Frontal cortex (tissue), 4 donors: Measurements from ENCODE around the gene C1orf174. TPM values are rescaled to one million over a fixed set of nuclear protein-coding genes. Genes with fewer than 3 reads are reported as not detected.

Experiments
- DNase-seq, 2 donors: peaks; one replicate each; pipeline ENCODE4 v3.0.0; 2012; ENCODE audit warnings: low spot score in 2 of 2
- FAIRE-seq: peaks from 2 replicates; lab custom pipeline; 2012; peaks lifted over from hg19 to GRCh38; lab: Jason Lieb, UNC
- total RNA-seq: library from RNA; depleted of rRNA; stranded (reverse); fragments of >200 nt; gene quantifications from one replicate; pipeline ENCODE4 v1.2.3, GENCODE V29; 2014
- donor health status: control.
- donor health status: control.
- donor health status: control.

C1orf174 gene
- total RNA-seq, 1 donor from 2014 or later = 23.6 TPM

DNA sequence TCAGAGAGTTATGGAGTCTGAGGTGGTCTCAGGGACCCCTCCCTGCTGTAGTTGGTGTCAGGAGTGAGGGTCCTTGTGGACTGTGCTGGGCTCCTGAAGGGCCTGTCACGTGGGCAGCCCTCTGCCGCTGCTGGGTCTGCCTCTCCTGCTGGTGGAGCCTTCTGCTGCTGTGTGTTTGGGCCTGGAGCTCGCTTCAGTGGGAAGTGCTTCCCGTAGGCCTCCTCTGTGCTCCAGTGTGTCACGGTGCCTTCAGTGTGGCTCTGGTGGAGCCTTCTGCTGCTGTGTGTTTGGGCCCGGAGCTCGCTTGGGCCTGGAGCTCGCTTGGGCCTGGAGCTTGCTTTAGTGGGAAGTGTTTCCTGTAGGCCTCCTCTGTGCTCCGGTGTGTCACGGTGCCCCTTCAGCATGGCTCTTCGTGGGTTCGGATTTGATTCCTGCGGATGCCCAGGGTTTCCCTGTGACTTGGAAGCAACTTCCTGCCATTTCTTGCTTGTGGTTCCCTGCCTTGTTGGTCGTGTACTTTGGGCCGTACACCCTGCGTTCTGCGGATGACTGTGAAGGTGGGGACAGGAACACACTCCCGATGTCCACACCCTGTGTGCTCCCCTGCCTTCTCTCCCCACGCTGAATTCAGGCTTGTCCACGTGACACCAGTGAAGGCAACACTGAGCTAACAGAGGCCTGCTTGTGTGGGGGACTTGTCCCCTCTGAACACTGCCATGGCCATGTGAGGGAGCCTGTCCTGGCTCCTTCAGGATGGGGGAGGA, 19.5 kb downstream of the C1orf174 start:
- DNase-seq (no peak), FAIRE-seq (no peak)

DNA sequence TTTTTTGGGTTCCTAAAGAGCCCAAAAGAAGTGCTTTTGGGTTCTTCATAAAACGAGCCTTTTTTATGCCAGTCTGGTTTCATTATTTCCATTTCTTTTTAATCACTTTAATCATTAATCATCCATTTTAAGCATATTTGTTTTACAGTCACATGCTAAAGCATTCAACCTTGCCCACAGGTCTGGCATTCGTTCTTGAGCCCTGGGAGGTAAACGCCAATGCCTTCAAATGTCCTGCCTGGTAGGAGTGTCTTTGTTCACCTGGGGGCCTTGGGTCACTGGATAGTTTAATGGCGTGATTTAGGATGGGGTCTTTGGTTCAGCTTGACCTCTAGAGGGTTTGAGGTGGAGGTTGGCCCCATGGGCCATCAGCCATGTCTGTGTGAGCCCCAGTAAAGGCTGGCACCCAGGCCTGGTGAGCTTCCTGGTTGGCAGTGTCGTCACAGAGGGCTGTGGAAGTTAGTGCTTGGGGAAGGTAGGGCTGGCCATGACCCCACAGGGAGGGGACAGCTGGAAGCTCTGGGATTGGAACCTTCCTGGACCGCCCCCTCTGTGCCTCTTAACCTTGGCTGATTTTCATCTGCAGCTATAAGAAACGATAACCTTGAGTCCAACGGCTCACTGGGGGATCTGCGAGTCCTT, 20.2 kb downstream of the C1orf174 start:
- FAIRE-seq (no peak), DNase-seq (no peak)

GRCh38 chr1:3879099-3879498, 21.0 kb downstream of the C1orf174 start:
- no peak for DNase-seq
- no peak for FAIRE-seq

GRCh38 chr1:3876716-3877115, 23.4 kb downstream of the C1orf174 start:
- DNase-seq = no peak

DNA sequence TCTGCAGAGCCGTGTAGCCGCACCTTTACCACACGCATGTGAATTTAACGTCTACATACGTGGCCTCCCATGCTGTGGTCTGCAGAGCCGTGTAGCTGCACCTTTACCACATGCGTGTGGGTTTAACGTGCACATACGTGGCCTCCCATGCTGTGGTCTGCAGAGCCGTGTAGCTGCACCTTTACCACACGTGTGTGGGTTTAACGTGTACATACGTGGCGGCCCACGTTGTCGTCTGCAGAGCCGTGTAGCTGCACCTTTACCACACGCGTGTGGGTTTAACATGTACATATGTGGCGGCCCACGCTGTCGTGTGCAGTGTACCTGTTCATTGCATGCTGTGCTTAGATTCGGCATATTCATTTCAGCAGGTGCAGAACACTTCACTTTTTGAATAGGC, 25.3 kb downstream of the C1orf174 start:
- DNase-seq (no peak), FAIRE-seq (no peak)

More at GRCh38 chr1:3876716-3877115, 23.4 kb downstream of the C1orf174 start:
- FAIRE-seq = no peak

GRCh38 chr1:3872546-3872945, 27.5 kb downstream of the C1orf174 start:
- DNase-seq (no peak), FAIRE-seq (no peak)

GRCh38 chr1:3871451-3871805, 28.6 kb downstream of the C1orf174 start:
- DNase-seq (no peak), FAIRE-seq (no peak)

DNA sequence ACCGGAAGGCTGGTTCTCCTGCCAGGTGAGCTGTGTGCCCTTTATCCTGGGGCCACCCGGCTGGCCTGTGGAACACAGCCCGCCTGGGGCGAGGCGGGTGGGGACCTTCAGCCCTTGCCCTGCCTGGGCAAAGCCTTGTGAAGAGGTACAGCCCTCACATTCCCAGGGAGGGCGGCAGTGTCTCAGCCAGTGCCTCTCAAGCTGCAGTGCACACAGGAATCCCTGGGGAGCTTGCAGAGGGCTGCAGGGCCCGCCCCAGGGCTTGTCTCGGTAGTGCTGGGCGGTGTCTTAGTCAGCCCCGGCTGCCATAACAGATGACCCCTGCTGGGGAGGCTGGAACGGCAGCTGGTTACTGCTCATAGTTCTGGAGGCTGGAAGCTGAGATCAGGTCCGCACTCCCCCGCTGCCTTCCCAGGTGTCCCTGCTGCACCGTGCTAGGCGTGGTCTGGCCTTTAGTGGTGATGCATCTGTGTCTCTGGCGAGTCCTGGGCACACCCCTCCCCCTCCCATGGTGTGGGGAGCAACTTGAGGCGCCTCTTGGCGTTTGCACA, 30.2 kb downstream of the C1orf174 start:
- no peak for DNase-seq
- no peak for FAIRE-seq

DNA sequence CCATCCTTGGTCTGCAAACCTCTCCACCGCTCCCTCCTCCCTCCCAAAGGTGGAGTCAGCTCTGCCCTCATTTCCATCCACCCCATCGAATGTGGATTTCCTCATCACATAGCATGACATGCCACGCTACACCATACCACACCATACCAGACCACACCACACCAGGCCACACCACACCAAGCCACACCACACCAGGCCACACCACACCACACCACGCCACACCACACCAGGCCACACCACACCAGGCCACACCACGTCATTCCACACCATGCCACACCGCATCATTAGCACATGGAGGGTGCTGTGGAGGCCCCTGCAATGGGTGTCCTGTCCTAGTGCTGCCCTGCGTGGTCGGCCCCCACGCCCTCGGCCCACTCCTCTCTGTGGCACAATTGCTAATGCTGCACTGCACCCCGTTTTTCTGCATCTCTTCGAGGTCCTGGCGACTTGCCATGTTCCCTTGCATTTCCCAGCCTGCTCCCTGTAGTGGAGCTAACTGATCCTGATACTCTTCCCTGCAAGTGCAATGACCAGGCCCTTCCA, 31.5 kb downstream of the C1orf174 start:
- no peak for FAIRE-seq
- no peak for DNase-seq

- FAIRE-seq = no peak
- no peak for DNase-seq
Measured at GRCh38 chr1:3865606-3866160, 34.4 kb downstream of the C1orf174 start.

DNA sequence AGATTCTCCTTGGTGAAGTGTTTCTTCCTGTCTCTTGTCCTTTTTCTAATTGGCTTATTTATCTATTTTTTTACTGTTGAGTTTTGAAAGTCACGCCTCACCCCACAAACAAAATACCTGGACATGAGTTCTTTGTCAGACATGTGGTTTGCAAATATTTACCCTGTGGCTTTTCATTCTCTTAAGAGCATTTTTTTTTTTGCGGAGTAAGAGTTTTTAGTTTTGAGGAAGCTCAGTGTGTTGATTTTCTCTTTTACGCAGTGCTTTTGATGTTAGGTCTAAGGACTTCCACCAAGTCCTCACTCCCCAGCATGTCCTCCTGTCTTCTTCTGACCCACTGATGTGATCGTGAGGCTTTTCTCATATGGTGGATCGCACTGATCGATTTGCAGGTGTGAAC, 35.2 kb downstream of the C1orf174 start:
- DNase-seq (no peak), FAIRE-seq (no peak)

DNA sequence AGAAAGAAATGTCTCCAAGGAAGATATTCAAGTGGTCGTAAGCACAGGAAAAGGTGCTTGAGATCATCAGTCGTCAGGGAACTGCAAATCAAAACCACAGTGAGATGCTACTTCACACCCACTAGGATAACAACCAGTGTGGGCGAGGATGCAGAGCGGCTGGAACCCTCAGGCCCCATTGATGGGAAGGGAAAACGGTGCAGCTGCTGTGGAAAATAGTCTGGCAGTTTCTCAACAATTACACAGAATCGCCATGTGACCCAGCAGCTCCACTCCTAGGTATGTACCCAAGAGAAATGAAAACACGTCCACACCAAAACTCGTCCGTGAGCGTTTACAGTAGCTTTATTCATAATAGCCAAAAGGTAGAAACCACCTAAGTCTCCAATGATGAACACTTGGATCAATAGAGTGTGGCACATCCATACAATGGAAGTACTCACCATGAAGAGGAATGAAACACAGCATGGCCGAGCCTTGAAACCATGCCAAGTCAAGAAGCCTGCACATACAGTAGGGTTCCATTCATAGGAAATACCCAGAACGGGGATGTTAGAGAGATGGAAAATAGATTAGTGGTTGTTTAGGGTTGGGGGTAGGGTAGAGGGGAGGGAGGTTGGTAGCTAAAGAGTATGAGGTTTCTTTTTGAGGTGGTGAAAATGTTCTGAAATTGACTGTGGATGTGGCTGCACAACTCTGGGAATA, 36.7 kb downstream of the C1orf174 start:
- no peak for DNase-seq
- FAIRE-seq = no peak

DNA sequence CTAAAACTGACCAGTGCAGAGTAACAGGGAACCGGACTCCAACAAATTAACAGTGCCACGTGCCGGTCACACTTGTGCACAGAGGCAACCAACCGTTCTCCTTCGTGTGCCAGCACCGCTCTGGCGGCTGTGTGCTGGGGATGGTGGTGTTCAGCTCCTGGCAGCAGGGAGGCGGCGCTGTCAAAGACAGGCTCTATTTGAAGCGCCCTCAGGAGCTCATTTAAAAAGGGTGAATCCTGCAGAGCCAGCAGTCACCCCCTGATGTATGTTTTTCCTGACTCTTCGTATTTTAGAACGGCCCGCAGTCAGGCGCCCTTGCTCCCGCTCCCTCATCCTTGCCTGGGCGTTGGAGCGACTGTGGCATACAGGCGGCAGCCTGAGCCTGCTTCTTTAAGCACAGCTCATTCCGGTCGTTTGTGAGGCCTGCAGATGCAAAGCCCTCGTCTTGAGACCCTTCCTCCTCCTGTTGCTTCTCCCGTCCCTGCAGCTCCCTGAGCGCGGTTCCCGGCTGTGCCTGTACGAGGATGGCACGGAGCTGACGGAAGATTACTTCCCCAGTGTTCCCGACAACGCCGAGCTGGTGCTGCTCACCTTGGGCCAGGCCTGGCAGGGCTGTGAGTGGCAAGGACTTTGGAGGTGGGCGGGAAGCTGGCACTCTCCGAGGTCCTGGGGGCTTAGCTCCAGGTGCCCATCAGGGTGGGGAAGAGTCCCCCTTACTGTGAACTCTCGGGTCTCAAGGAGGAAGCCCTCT, 41.7 kb downstream of the C1orf174 start:
- DNase-seq (peak; percentile 59 to 60), FAIRE-seq (no peak)

- DNase-seq (no peak), FAIRE-seq (no peak)
Measured at GRCh38 chr1:3857791-3858129, 42.3 kb downstream of the C1orf174 start.

DNA sequence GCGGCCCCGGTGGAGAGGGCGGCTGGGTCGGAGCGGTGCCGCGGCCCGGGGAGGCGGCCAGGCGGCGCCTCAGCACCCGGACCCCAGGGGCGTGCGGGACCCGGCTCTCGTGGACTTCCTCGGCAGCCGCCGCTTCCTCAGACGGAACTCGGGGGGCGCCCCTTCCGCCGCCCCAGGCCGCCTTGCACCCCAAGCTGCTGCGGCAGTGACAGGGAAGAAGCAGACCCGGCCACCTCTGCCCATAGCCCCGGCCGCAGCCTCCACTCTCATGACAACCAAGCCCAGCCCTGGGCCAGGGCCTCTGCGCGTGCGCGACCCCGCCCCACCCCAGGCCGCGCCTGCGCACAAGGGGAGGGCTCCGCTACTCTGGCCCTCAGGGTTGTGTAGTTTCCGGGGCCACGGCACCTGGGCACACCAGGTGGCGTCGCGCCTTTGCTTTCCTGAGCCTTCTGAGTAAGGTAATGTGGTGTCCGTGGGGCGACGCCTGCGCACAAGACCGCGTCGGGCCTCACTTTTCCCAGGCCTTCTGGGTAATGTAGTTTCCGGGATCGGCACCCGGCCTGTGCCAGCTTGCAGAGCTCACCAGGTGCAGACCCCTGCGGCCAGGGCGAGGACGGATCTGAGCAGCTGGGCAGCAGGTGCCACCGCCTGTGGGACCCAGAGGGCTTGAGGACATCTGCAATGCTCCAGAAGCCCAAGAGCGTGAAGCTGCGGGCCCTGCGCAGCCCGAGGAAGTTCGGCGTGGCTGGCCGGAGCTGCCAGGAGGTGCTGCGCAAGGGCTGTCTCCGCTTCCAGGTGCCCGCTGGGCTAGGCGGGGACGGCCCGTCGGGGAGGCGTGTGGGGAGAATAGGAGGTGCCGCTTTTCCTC, 42.9 kb downstream of the C1orf174 start, which contains the start of the genes CEP104 and DFFB:
Gene CEP104, minus strand, starts transcription at position 289 of the 868 bp plus-strand sequence. CDS start 4,804 bp downstream, outside the sequence.
Gene DFFB, plus strand, starts transcription at position 554 of the 868 bp plus-strand sequence. Its CDS starts 128 bp downstream, at position 682.
- peak; percentile 98 for DNase-seq
- no peak for FAIRE-seq

DNA sequence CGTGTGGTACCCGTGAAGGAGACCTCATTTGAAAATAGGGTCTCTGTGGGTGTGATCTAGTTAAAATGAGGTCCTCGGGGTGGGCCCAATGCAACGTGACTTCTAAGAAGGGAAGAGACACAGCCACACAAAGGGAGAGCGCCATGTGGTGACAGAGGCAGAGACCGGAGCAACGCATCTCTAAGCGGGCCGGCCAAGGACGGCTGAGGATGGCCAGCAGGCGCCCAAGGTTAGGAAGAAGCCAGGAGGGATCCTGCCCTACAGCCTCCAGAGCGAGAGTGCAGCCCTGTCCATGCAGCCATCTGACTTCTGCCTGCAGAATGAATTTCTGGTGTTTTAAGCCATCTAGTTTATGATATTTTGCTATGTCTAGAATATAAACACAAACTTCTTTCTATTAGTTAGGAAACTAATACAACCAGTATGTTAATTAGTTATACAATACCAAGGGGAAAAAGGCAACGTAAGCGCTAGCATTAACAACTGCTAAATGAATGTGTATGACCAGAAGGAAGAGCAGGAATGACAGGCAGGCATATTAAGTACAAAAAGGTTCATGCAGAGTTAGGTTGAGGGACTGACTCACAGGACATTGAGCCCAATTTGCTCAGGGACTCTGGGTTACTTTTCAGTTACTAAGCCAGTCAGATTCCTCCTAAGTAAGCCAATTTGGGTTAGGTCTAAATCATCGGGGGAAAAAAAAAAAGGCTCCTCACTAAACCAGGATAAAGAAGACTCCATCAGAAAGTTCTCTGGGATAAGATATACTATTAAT, 47.2 kb downstream of the C1orf174 start:
- DNase-seq (no peak), FAIRE-seq (no peak)

DNA sequence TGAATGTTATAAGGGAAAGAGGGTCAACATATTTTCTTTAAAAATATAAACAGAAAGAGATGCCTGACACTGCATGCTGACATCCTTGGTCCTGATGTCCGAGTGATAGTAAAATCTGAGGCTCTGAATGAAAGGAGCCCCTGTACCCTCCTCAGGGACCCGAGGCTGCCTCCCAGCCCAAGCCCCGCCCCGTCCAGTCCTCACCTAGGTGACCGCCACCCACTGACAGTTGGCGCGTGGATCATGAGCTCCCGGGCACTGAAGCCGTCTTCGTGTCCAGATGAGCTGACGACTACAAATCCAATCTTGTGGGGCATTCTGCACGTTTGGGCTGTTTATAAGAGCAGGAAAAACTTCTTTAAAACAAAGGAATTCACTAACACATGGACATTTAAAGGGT, 48.0 kb downstream of the C1orf174 start:
- FAIRE-seq = no peak
- no peak for DNase-seq

DNA sequence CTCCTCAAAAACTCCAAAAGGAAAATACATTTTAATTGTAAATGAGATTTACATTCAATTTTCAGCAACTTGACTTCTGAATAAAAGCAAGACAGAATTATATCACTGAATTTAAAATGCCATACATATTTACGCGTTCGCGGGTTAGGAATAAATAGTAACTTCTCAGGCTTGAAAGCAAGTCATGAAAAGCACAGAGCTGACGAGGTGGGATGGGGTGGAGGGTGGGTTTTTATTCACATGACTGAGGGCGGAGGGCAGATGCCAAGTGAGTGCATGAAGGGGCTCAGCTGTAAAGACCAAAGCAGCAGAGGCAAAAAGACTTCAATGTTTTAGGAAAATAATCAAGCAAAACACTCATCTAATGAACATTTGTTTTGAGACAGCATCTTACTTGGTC, 48.8 kb downstream of the C1orf174 start:
- DNase-seq (no peak), FAIRE-seq (no peak)
